ENCODE data around the gene SMYD2. TPM values are rescaled to one million over a fixed set of nuclear protein-coding genes. Genes with fewer than 3 reads are reported as not detected.

Gene SMYD2
- total and polyA plus RNA-seq, 10 of the 15 experiments (the other 5 are each of a cell fraction or from before 2014, with no cell fraction given): 8.3 to 55.7 (median 26.4) TPM

DNA sequence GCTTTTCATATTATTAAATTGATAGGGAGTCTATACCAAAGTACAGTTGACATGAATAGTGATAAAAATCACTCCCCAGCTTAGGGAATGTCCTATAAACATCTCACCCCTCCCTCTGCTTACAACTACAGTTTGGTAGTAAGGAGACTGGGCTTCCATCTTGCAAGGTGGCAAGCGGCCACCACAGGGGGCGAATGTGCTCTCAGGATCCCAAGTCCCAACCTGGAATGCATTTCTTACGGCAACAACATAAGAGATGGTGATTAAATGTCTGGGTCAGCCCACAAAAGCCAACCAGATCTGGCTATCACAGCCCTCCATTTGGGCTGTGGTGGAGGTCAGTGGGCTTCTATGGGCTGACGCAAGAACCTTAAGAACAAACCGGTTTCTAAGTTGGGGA is 68.0 kb downstream of the SMYD2 start:
- no peaks in the 10 kb centered on the region for H3K4me1 ChIP-seq (ENCODE audit: control insufficient read depth, insufficient read depth, low read length)
- peaks cover 4% of the 10 kb centered on the region; the same call in 1 of the 3 replicates for H3K9me3 ChIP-seq (replicated peaks; ENCODE audit: control insufficient read depth, insufficient read depth, low read length)
- H3K4me2 ChIP-seq (ENCODE audit: control insufficient read depth, insufficient read depth): no peak overlapping the region
- no peak overlapping the region for H3K9ac ChIP-seq (ENCODE audit: control insufficient read depth, insufficient read depth, low read length)
- H2AFZ ChIP-seq (ENCODE audit: control insufficient read depth, low read depth, low read length): no peak overlapping the region
- H3K27ac ChIP-seq (ENCODE audit: control insufficient read depth, insufficient read depth): no peak overlapping the region
- H3K27me3 ChIP-seq (replicated peaks in 1 of 2; ENCODE audit: control insufficient read depth in 2 of 2, insufficient read depth in 2 of 2, low read length in 1 of 2): peaks cover 0 to 2% of the 10 kb centered on the region in 2 experiments; a peak in 1 of 4 replicates
- POLR2A ChIA-PET: no interaction called here
- intact Hi-C loops (cut with micrococcal nuclease; ENCODE audit: unreplicated experiment) (no loop called here), in situ Hi-C loops (cut with MboI) (no loop called here)
- CTCF ChIA-PET: interaction anchor here (0.7 to 1.9 kb wide), 5 partner anchors 11 to 88 kb away, joined by 4 to 12 read pairs (median 6); no protein-coding TSS in a partner anchor
- FAIRE-seq (no peak), DNase-seq (ENCODE audit: low read depth, low spot score) (no peak), ATAC-seq (no peak)
- no peak overlapping the region for H3K4me3 ChIP-seq
- SMC1A ChIA-PET (ENCODE audit: uncharacterized antibody, unreplicated experiment): interaction anchor here (1.5 to 2.2 kb wide), 4 partner anchors 9 to 88 kb away, joined by 3 to 8 read pairs (median 7); no protein-coding TSS in a partner anchor
- no TSS peak for BruUV-seq (replicated peaks)
- RAD21 ChIA-PET (ENCODE audit: unreplicated experiment): interaction anchor here (1.3 kb wide), 1 partner anchor 11 kb away, joined by 3 read pairs; no protein-coding TSS in a partner anchor
- no peaks in the 10 kb centered on the region for H4K20me1 ChIP-seq (ENCODE audit: control insufficient read depth, insufficient read depth)
- no peak for TF ChIP-seq CEBPB (IDR thresholded peaks at IDR 0.05; ENCODE audit: borderline replicate concordance in 1 of 2, low read depth in 2 of 2, low read length in 2 of 2)
- TF ChIP-seq ATF7 (IDR thresholded peaks at IDR 0.05; ENCODE audit: low read depth): no peak
- TF ChIP-seq, protein P1, sequence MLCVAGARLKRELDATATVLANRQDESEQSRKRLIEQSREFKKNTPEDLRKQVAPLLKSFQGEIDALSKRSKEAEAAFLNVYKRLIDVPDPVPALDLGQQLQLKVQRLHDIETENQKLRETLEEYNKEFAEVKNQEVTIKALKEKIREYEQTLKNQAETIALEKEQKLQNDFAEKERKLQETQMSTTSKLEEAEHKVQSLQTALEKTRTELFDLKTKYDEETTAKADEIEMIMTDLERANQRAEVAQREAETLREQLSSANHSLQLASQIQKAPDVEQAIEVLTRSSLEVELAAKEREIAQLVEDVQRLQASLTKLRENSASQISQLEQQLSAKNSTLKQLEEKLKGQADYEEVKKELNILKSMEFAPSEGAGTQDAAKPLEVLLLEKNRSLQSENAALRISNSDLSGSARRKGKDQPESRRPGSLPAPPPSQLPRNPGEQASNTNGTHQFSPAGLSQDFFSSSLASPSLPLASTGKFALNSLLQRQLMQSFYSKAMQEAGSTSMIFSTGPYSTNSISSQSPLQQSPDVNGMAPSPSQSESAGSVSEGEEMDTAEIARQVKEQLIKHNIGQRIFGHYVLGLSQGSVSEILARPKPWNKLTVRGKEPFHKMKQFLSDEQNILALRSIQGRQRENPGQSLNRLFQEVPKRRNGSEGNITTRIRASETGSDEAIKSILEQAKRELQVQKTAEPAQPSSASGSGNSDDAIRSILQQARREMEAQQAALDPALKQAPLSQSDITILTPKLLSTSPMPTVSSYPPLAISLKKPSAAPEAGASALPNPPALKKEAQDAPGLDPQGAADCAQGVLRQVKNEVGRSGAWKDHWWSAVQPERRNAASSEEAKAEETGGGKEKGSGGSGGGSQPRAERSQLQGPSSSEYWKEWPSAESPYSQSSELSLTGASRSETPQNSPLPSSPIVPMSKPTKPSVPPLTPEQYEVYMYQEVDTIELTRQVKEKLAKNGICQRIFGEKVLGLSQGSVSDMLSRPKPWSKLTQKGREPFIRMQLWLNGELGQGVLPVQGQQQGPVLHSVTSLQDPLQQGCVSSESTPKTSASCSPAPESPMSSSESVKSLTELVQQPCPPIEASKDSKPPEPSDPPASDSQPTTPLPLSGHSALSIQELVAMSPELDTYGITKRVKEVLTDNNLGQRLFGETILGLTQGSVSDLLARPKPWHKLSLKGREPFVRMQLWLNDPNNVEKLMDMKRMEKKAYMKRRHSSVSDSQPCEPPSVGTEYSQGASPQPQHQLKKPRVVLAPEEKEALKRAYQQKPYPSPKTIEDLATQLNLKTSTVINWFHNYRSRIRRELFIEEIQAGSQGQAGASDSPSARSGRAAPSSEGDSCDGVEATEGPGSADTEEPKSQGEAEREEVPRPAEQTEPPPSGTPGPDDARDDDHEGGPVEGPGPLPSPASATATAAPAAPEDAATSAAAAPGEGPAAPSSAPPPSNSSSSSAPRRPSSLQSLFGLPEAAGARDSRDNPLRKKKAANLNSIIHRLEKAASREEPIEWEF (IDR thresholded peaks at IDR 0.05; ENCODE audit: insufficient replicate concordance, low read depth, low read length): no peak
- no peak for TF ChIP-seq YY1 (IDR thresholded peaks at IDR 0.05; ENCODE audit: low read depth, low read length)
- no peak for TF ChIP-seq SMARCA5 (IDR thresholded peaks at IDR 0.05)
- TF ChIP-seq NFYA (IDR thresholded peaks at IDR 0.05; ENCODE audit: borderline replicate concordance, low read depth, low read length): no peak
- no peak for TF ChIP-seq POLR2AphosphoS5 (IDR thresholded peaks at IDR 0.05; ENCODE audit: low read length)
- TF ChIP-seq FOXK2 (IDR thresholded peaks at IDR 0.05): no peak
- TF ChIP-seq CBX3 (IDR thresholded peaks at IDR 0.05; ENCODE audit: borderline replicate concordance, low read depth): no peak
- no peak for TF ChIP-seq CHD1 (IDR thresholded peaks at IDR 0.05; ENCODE audit: low read depth, low read length)
- no peak for TF ChIP-seq POU2F2 (IDR thresholded peaks at IDR 0.05; ENCODE audit: borderline replicate concordance, low read depth, low read length)
- TF ChIP-seq ZNF274 (IDR thresholded peaks at IDR 0.05; ENCODE audit: insufficient read depth, insufficient read length): no peak
- TF ChIP-seq MEF2A (IDR thresholded peaks at IDR 0.05; ENCODE audit: insufficient read depth, low read depth, low read length): no peak
- TF ChIP-seq RUNX3 (IDR thresholded peaks at IDR 0.05; ENCODE audit: low read length): no peak
- no peak for TF ChIP-seq JUNB (IDR thresholded peaks at IDR 0.05)
- no peak for TF ChIP-seq PAX8 (IDR thresholded peaks at IDR 0.05)
- no peak for TF ChIP-seq RAD21 (IDR thresholded peaks at IDR 0.05; ENCODE audit: insufficient read depth, low read depth, low read length)
- TF ChIP-seq, protein P2, sequence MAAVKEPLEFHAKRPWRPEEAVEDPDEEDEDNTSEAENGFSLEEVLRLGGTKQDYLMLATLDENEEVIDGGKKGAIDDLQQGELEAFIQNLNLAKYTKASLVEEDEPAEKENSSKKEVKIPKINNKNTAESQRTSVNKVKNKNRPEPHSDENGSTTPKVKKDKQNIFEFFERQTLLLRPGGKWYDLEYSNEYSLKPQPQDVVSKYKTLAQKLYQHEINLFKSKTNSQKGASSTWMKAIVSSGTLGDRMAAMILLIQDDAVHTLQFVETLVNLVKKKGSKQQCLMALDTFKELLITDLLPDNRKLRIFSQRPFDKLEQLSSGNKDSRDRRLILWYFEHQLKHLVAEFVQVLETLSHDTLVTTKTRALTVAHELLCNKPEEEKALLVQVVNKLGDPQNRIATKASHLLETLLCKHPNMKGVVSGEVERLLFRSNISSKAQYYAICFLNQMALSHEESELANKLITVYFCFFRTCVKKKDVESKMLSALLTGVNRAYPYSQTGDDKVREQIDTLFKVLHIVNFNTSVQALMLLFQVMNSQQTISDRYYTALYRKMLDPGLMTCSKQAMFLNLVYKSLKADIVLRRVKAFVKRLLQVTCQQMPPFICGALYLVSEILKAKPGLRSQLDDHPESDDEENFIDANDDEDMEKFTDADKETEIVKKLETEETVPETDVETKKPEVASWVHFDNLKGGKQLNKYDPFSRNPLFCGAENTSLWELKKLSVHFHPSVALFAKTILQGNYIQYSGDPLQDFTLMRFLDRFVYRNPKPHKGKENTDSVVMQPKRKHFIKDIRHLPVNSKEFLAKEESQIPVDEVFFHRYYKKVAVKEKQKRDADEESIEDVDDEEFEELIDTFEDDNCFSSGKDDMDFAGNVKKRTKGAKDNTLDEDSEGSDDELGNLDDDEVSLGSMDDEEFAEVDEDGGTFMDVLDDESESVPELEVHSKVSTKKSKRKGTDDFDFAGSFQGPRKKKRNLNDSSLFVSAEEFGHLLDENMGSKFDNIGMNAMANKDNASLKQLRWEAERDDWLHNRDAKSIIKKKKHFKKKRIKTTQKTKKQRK (IDR thresholded peaks at IDR 0.05; ENCODE audit: low read depth, low read length): no peak
- no peaks in the 10 kb centered on the region for H3K79me2 ChIP-seq (ENCODE audit: control insufficient read depth, insufficient read depth, low read length)
- H3K36me3 ChIP-seq (ENCODE audit: control insufficient read depth in 2 of 2, insufficient read depth in 2 of 2, low read length in 1 of 2): no peaks in the 10 kb centered on the region
- 90% methylated on average over 5 of the region's 5 CpGs for WGBS (ENCODE audit: insufficient coverage, insufficient replicate concordance, low lambda C conversion rate, missing lambda C conversion rate)

Measured in GM12878 (cell line).